Skin of body (tissue), 2 donors: Measurements from ENCODE around the gene PDE4D. TPM values are rescaled to one million over a fixed set of nuclear protein-coding genes. Genes with fewer than 3 reads are reported as not detected.

Source experiments
- DNase-seq: peaks from one replicate; lab custom pipeline; 2025; lab: John Stamatoyannopoulos, UW
- total RNA-seq: library from RNA; depleted of rRNA; stranded (reverse); fragments of >200 nt; gene quantifications from one replicate; pipeline ENCODE4 v1.2.3, GENCODE V29; 2014

Gene PDE4D
- total RNA-seq, 1 donor from 2014 or later, result 39.7 TPM

DNA sequence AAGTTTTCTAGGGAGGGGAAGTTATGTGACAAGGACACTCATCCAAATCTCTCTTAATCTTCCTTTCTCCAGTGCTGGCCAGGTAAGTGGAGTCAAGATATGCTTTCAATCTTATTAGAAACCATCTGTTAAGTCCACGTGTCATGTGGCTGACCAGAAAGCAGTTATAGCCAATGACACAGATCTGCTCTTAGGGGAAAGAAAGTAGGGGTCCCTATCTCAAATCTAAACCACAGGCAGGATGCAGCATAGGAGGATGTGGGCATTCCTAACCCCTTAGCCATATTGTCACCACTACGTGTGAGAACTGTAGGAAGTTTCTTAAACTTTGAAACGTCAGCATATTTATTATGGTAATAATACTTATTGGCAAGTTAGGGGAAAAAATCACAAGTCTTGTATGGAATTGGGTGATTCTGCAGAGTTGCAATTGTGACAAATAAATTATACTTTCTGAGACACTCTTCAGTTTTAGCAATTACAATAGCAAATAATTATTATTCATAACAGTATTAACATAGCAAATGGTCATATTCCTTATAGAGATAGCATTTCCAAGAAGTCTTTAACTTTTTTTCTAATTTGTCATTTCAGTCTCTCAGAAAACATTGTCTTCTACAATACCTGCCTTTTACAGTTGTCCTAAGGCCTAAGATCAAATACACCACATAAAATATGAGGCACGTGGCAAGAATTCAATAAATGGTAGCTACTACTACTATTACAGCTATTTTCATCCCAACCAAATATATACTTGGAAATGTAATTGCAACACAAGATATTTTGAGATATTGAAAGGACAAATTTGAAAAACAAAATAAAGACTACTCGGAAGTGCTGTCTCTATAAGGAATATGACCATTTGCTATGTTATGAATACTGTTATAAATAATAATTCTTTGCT lies 236.9 kb downstream of the PDE4D start:
- DNase-seq, result no peak

DNA sequence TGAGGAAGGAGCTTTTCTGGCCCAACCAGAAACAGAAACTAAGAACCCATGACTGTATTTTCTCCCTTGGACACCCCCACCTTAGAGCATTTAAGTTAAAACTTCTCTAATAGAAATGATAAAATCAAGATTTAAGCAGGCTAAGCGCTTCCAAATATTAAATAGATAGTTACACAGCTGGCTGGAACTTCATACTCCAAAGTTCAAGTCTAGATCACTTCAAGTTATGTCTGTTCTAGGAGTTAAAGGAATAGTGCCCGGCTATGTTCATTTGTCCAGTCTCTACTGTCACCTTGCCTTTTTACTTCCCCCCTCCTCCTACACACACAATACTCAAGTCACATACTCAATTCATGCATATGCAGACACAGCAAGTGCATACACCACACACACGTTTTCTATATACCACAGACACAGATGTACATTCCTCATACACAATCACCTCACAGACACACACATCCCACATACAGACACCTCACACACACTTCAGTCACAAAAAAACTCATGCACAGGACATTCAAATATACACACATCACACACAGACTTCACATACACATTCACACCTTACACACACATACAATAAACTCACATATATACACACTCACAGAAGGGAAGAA lies 237.7 kb downstream of the PDE4D start:
- no peak for DNase-seq

DNA sequence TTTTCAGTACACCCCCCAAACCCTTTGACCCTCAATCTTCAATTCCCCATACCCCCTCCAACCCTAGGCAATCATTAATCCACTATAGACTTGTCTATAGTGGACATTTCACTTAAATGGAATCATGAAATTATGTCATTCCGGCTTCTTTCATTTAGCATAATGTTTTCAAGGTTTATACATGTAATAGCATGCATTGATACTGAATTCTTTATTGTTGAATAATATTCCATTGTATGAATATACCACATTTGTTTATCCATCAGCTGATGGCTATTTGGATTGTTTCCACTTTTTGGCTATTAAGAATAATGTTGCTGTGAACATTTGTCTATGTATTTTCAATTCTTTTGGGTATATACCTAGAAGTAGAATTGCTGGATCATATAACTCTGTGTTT lies 238.8 kb downstream of the PDE4D start:
- DNase-seq, result no peak

DNA sequence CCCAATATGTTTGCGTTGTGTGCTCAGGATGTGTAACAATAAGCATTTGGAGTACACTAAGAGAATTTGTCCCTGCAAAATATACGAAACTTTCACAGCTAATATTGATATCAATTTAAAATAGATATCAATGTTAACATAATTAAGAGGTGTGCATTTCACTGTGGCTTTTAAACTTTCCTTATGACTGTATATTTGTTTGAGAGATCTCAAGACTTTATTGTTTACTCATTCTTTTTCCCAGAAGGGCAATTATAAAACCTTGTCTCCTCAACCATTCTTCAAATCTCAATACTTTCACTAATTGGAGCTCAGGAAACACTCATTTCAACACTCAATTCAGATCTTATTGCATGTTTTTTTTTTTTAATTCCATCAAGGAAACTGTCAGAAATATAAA lies 241.1 kb downstream of the PDE4D start:
- no peak for DNase-seq

DNA sequence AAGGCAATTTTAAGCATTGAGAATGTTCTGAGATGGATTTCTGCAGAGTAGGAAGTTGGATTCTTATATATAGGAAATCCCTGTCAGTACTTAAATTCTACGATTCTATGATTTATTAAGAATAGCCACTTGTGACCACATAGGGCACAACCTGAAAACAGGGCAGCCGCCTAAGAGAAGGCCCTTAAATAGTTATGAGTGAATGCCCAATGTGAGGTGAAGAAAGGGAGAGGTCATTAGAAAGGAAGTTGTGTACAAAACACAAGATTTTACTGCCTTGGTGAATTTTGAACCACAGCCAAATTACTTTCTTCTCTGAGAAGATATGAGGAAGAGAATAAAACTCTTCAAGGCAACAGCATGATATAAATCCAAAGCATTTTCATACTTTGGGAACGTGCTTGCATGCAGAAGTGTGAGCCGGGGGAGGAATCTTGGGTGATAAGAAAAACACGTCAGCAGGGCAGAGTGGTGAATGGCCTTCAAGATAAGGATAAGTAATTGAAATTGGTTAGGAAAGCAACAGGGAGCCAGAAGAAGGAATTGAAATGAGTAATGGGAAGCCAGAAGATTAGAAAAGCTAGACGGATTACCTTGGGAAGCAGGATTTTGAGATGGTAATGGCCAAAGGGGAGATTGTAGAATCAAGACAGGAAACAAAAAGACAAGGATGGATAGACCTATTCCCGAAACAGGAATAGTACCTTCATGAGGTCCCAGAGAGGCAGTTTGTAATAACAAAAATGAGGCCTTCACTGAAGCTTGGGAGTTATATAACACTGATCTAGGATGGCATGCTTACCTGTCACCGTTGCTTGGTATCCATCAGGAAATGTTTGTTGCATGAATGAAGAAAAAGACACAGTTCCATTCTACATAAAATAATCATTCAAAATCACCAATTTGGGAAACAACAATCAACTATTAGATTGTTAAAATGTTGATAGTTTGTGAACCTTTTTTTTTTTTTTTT lies 244.3 kb downstream of the PDE4D start:
- DNase-seq, result no peak

DNA sequence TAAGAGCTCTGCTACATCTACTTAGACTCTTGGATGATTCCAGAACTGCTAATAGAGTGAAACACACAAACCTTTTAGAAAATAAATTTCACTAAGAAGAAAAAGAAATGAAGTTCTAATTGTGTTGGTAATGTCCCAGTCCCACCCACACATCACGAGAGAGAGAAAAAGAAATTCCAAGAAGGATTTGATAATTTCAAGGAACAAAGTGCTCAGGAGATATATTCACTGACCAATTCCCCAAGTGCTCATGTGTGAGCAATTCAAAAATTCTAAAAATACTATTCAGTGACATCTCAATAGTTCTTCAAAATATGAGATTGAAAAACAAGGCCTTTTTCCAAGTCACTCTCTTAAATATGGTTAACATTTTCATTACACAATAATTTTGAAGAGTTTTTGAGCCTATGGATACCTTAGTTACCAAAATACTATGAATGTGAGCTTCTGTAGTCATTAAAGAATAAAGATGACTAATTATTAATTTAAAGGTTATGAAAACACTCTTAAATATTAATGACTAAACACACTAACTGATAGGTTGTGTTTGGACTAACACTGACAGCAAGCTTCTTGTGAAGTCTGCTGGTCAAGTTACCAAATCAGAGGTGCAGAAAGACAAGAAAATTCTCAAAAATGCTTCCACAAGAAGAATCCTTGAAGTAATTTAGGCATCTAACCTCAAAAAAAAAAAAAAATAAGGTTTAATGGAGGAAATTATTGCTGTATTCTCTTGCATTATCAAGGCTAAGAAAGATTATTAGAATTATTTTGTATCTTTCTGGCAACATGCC lies 245.3 kb downstream of the PDE4D start:
- DNase-seq, result no peak

DNA sequence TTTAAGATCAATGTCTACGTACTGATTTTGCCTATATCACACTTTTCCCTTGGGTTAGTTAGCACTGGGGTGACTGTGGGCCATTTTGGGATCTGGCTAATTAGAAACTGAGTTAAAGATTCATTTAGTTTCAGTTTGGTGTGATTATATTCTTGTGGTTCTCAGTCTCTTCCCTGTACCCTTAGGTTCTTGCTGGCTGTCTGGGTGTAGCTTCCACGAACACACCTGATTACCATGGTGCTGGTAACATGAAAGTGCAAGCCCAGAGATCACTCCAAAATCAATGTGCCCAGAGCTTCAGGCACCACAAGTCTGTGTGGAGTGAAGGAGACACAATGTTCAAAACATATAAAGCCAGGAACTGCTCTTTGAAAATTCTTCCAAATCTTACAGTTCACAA lies 248.1 kb downstream of the PDE4D start:
- DNase-seq, result no peak

DNA sequence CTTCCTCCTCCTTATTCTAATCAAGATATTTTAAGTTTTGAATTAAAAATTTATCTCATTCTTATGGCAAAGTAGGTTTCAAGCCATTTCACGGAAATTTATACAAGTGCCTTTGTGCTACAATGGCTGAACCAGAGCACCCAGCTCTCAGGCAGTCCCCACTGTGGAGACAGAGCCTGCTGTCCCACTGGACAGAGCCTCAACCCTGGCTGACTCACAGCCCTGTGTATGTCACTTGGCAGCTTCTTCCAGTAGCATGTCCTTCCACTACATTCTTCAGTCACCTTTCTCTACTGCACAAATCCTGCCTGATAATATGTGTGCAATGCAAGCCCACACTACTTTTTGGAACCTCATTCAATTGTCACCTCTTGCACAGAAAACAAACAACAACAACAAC lies 253.1 kb downstream of the PDE4D start:
- DNase-seq, result no peak

DNA sequence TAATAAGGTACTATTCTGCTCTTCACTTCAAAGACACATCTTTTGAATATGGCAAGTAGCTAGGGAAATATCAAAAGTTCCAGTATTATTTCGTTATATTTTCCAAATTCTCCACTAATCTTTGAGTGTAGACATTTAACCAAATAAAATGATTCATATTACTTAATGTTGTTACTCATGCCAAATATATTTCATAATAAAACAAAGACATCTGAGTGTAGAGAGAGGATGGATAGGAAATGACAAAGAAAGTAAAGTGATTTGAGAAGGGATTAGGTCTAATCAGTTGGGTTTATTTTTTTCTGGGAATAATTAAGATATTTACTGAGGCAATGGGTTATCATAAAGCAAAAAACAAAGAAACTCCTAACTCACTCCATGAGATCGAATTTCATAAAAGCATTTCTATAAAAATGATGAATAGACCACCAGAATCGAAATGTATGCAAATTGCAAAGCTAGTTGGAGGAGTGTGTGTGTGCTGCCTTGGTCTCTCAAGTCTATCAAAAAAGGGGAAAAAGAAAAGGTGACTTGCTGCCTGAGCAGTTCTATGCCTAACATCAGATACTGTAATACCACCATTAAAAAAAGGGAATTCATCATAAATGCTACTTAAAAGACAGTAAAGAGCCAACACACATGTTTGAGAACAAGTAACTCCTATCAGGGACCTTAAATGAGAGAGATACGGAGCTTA lies 255.5 kb downstream of the PDE4D start:
- no peak for DNase-seq

DNA sequence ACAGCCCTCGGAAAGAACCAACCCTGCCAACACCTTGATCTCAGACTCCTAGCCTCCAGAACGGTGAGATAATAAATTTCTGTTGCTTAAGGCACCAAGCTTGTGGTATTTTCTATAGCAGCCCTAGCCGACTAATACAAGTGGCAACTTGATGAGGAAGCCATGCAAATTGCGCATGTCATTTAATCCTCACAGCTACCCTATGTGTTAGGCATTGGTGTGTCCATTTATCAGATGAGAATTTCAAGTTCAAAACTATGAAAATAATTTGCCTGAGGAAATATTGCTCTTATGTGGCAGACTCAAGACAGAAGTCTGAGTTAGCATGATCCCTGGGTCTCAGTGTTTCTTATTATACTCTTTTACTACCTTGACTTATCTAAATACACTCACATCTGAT lies 264.0 kb downstream of the PDE4D start:
- no peak for DNase-seq

DNA sequence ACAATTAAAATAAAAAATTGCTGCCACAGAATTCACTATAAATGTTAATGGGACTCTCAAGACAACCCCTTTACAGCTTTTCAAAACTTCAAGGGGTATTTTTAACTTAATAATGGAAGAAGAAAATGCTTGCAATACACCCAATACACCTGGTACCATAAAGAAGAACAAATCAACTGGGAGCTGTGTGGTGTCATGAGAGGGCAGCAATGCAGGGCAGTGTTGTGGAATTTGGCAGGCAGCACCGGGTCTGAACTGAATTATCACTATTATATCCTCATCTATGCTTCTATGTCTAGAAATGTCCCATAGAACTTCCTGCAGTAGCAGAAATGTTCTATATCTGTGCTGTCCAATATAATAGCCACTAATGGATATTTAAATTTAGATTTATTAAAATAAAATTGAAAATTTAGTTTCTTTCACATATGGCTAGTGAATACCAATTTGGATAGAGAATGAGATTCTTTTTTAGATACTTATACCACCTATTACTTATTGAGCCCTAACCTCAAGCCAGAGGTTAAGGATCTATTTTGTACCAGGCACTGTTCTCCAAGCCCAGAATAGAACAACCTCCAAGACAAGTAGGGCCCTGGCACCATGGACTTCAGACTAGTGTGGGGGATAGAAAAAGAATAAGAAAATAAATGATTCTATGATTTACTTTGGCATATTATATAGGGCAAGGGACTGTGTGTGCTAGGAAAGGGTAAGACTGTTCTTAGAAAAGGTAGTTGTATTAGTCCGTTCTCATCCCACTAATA lies 265.3 kb downstream of the PDE4D start:
- no peak for DNase-seq

DNA sequence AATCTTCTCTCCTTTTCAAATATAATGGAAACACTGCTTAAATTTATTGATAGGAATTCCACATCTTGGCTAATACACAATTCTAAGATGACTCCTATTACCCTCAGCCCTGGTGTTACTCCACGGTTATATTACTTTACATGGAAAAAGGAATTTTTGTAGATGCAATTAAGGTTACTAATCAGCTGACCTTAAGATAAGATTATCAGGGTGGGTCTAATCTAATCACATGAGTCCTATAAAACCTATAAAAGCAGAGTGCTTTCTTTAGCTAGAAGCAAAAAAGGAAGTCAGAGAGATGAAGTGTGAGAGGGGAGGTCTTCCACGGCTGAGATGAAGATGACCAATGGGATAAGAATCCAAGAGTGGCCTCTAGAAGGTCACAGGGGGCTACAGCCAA lies 268.6 kb downstream of the PDE4D start:
- no peak for DNase-seq

DNA sequence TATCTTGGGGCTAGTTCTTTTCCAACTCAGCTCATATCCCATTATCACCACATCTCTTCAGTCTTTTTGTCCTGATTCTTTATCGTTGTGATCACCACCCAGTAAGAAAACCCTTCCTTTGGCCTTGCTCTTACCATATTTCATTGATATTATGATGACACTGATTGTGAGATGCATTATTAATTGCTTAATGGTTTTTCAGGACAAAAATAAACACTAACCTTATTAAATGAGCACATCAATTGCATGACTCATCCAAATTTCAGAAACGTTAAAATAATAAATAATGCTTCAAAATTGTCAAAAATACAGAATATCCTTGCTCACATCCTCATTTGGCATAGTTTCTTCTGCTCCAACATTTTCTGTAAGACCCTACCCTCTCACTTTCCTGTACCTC lies 270.7 kb downstream of the PDE4D start:
- DNase-seq, result no peak

DNA sequence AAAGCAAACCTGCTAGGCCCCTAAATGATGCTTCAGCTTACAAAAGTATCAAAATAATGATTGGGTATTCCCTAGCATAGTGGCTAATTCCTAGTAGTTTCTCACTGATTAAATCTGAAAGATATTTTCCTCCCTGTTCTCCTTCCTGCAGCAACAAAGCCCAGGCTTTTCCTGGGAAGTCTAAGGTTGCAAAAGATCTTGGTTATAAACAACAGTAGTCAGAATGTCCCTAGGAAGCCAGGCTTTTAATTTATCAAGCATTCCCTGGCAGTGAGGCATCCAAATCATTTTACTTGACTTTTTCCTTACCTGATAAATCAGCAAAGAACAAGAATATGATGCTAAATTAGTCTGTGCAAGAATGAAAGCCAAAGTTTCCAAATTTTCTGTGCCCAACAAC lies 272.0 kb downstream of the PDE4D start:
- no peak for DNase-seq

DNA sequence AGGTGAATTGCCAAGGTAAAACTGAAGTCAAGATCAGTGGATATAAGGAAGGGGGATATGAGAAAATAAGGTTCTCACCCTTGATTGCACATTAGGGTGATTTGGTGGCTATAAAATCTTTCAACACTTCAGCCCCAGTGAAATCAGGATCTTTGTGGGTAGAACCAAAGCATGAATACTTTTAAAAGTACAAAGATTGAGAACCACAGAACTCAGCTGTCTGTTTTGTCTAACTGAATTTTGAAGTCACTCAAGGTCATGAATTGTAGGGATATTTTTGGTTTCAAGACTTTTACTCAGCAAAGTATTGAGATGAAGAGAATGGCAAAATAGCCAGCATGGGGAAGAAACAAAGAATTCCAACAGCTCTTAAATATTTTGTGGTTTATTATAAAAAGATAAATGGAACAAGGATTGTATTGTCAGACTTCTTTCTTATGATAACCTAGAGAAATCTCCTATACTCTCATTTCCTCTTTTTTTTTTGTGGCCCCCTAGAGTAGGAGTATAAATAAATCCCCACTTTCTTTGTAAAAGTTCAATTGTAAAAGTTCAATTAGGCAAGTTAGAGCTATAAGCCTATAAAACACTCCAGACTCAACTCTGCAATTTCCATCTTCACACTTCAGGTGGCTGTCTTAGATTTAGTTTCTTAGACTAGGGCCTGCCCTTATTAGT lies 272.9 kb downstream of the PDE4D start:
- DNase-seq, result no peak

DNA sequence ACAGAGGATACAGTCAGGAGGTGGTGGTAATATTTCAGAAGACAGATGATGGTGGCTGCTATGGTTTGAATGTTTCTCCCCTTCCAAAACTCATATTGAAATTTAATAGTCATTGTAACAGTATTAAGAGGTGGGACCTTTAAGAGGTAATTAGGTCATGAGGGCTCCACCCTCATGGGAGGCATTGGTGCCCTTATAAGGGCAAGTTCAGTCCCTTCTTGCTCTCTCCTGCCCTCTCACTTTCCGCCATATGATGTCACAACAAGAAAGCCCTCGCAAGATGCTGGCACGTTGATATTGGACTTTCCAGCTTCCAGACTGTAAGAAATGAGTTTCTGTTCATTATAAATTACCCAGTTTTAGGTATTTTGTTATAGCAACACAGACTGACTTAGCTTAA lies 274.9 kb downstream of the PDE4D start:
- no peak for DNase-seq

DNA sequence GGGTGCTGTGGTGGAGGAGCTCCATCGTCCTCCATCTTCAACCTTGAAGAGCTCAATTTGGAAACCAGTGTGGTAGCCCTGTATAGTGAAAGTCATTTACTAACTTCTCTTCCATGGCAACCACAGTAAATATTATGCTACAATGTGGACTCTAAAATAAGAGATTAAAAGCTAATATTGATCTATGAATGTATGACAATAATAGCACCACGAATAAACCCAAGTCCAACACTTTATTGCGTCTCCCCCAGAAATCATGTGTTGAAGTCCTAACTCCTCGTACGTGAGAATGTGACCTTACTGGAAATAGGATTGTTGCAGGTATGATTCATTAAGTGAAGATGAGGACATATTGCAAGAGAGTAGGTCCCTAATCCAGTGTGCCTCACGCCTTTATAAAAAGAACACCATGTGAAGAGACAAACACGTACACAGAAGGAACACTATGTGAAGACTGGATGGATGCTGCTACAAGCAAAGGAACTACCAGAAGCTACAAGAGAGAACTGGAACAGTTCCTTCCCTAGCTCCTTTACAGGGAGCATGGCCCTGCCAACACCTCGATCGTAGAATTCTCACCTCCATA lies 276.2 kb downstream of the PDE4D start:
- no peak for DNase-seq

DNA sequence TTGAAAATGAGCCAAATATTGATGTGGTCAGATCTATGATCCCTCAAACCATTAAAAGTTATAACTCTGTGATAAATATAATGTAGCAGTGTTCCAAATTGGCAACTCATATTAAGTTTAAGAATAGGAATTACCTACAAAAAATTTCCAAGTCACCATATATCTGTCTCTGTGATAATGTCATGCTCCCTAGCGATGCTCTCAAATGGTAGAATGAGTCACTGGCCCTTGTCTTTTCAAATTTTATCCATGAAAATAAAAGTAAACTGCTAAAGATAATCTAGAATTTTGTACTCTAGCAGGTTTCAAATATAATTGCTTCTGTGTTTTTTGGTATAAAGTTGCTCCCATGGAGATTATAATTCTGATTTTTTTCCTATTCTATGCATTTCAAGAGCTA lies 277.1 kb downstream of the PDE4D start:
- no peak for DNase-seq

DNA sequence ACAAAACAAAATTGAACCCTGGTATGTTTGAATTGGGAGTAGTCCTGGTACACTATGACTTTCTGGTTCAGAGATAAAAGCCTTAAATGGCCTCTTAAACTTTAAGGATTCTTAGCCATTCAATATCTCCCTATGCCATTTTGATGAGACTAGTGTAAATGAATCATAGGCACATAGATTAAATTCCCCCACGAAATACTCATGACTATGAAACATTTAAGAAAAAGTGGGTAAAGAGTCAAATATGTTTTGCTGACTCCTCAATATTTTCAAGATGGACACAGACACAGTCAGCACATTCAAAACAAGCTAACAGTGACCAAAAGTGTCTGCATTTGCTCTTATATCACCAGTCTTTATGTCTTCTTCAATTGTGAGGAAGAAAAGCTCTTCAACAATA lies 278.3 kb downstream of the PDE4D start:
- DNase-seq, result no peak
